IMR-90 (cell line): ENCODE results near the gene PALM. TPM values are rescaled to one million over a fixed set of nuclear protein-coding genes. Genes with fewer than 3 reads are reported as not detected.

Source experiments
- ATAC-seq: fragments of 200-7000 bp; cut with Tn5 transposase; 2 replicates; pipeline ENCODE4 v1.9.1; 2020; ENCODE audit warnings: low read depth, mild to moderate bottlenecking, moderate library complexity
- BruUV-seq: library from RNA; stranded (reverse); fragments of 400-500 nt; replicated peaks from 2 replicates; lab custom pipeline; 2021; lab: Mats Ljungman, UMichigan
- CTCF ChIA-PET: fragments of 300-600 bp; formaldehyde crosslinking; extraction: SDS; loops from one replicate; lab custom pipeline; 2021; ENCODE audit warnings: antibody characterized with exemption; lab: Yijun Ruan, JAX
- POLR2A ChIA-PET: fragments of 300-600 bp; sonication (Branson Sonifier 250); formaldehyde crosslinking; loops from one replicate; lab custom pipeline; 2022; ENCODE audit warnings: antibody characterized with exemption; ENCODE audit not compliant: unreplicated experiment; lab: Charles Lee
- DNase-seq: peaks from one replicate; pipeline ENCODE4 v3.0.0; 2013
- H2AFZ ChIP-seq: replicated peaks from 2 replicates; pipeline ENCODE3; 2013; ENCODE audit warnings: low read length, mild to moderate bottlenecking; ENCODE audit not compliant: poor library complexity
- H2AK5ac ChIP-seq: 2 replicates; pipeline ENCODE4 v1.6.1; 2013; ENCODE audit warnings: low read depth, low read length, inconsistent platforms
- H2AK9ac ChIP-seq: replicated peaks from 2 replicates; pipeline ENCODE3; 2013; ENCODE audit warnings: mild to moderate bottlenecking, low read depth, low read length, moderate library complexity; ENCODE audit not compliant: poor library complexity
- H2BK120ac ChIP-seq: 2 replicates; pipeline ENCODE4 v1.6.1; 2013; ENCODE audit warnings: low read depth, low read length, inconsistent platforms
- H2BK15ac ChIP-seq: 3 replicates; pipeline ENCODE4 v1.6.1; 2013; ENCODE audit warnings: low read depth, low read length, inconsistent platforms
- H2BK20ac ChIP-seq: 2 replicates; pipeline ENCODE4 v1.6.1; 2013; ENCODE audit warnings: low read depth, mild to moderate bottlenecking, inconsistent platforms, low read length, moderate library complexity
- H2BK5ac ChIP-seq: 2 replicates; pipeline ENCODE4 v1.6.1; 2013; ENCODE audit warnings: mild to moderate bottlenecking, low read depth, low read length, inconsistent platforms; ENCODE audit not compliant: poor library complexity, severe bottlenecking
- H3K14ac ChIP-seq: replicated peaks from 2 replicates; pipeline ENCODE4 v1.6.1; 2013; ENCODE audit warnings: low read depth, low read length, inconsistent platforms
- H3K18ac ChIP-seq: 2 replicates; pipeline ENCODE4 v1.6.1; 2013; ENCODE audit warnings: low read depth, low read length, control low read depth
- H3K23ac ChIP-seq: 2 replicates; pipeline ENCODE4 v1.6.1; 2013; ENCODE audit warnings: low read depth, low read length, inconsistent platforms
- H3K27ac ChIP-seq: 2 replicates; pipeline ENCODE4 v1.5.1; 2013; ENCODE audit warnings: mild to moderate bottlenecking, control low read depth, low read length; ENCODE audit not compliant: insufficient read depth
- H3K27me3 ChIP-seq: 2 replicates; pipeline ENCODE4 v1.6.1; 2013; ENCODE audit warnings: low read length; ENCODE audit not compliant: control insufficient read depth, insufficient read depth
- H3K36me3 ChIP-seq: 2 replicates; pipeline ENCODE4 v1.6.1; 2013; ENCODE audit warnings: low read length, mixed read lengths; ENCODE audit not compliant: control insufficient read depth, insufficient read depth
- H3K4ac ChIP-seq: 2 replicates; pipeline ENCODE4 v1.6.1; 2013; ENCODE audit warnings: low read depth, low read length, inconsistent platforms
- H3K4me1 ChIP-seq: 2 replicates; pipeline ENCODE4 v1.6.1; 2013; ENCODE audit warnings: low read length, mixed read lengths; ENCODE audit not compliant: control insufficient read depth, insufficient read depth
- H3K4me2 ChIP-seq: 2 replicates; pipeline ENCODE4 v1.6.1; 2013; ENCODE audit warnings: low read depth, mild to moderate bottlenecking, control low read depth, low read length, moderate library complexity
- H3K4me3 ChIP-seq: 2 replicates; pipeline ENCODE4 v1.5.1; 2013; ENCODE audit warnings: low read depth, mild to moderate bottlenecking, control low read depth, low read length, moderate library complexity; ENCODE audit not compliant: insufficient read depth
- H3K56ac ChIP-seq: 2 replicates; pipeline ENCODE4 v1.6.1; 2013; ENCODE audit warnings: low read length, inconsistent platforms; ENCODE audit not compliant: insufficient read depth; ENCODE audit errors: extremely low read depth
- H3K79me1 ChIP-seq, 2 experiments: 2 replicates each; pipeline ENCODE4 v1.6.1; 2013; ENCODE audit warnings: low read length in 2 of 2, inconsistent platforms in 1 of 2, low read depth in 1 of 2
- H3K9ac ChIP-seq: 2 replicates; pipeline ENCODE4 v1.6.1; 2013; ENCODE audit warnings: low read depth, low read length, control low read depth
- H3K9me1 ChIP-seq: 2 replicates; pipeline ENCODE4 v1.6.1; 2013; ENCODE audit warnings: low read length, inconsistent platforms; ENCODE audit not compliant: insufficient read depth
- H3K9me3 ChIP-seq: 2 replicates; pipeline ENCODE4 v1.6.1; 2013; ENCODE audit warnings: low read length; ENCODE audit not compliant: control insufficient read depth, insufficient read depth
- H4K20me1 ChIP-seq: 2 replicates; pipeline ENCODE4 v1.6.1; 2013; ENCODE audit warnings: low read length, inconsistent platforms; ENCODE audit not compliant: insufficient read depth
- H4K5ac ChIP-seq: 2 replicates; pipeline ENCODE4 v1.6.1; 2013; ENCODE audit warnings: mild to moderate bottlenecking, low read depth, low read length, control low read depth
- H4K8ac ChIP-seq, 2 experiments: 2 replicates each; pipeline ENCODE4 v1.6.1; 2013; ENCODE audit warnings: low read depth in 2 of 2, low read length in 2 of 2, control low read depth in 1 of 2, inconsistent platforms in 1 of 2
- H4K91ac ChIP-seq: 2 replicates; pipeline ENCODE4 v1.6.1; 2013; ENCODE audit warnings: low read depth, low read length, inconsistent platforms; ENCODE audit not compliant: insufficient read depth
- BHLHE40 ChIP-seq: fragments of 150-350 bp; IDR thresholded peaks from 2 replicates; pipeline ENCODE4 v1.6.1; 2016; ENCODE audit warnings: mild to moderate bottlenecking, low read depth, low read length
- CEBPB ChIP-seq: IDR thresholded peaks from 2 replicates; pipeline ENCODE4 v1.6.1; 2012; ENCODE audit warnings: low read depth, low read length, improper control_type of control experiment
- CHD1 ChIP-seq: IDR thresholded peaks from 2 replicates; pipeline ENCODE4 v1.6.1; 2012; ENCODE audit warnings: low read depth, low read length, improper control_type of control experiment
- CTCF ChIP-seq: conservative IDR thresholded peaks from 2 replicates; pipeline ENCODE4 v1.5.1; 2012; ENCODE audit warnings: mild to moderate bottlenecking, low read depth, low read length, improper control_type of control experiment
- FOS ChIP-seq: fragments of 150-350 bp; IDR thresholded peaks from 2 replicates; pipeline ENCODE4 v1.6.1; 2016; ENCODE audit warnings: low read depth, low read length
- MAFK ChIP-seq: IDR thresholded peaks from 2 replicates; pipeline ENCODE4 v1.6.1; 2012; ENCODE audit warnings: low read depth, low read length, improper control_type of control experiment
- MAZ ChIP-seq: IDR thresholded peaks from 2 replicates; pipeline ENCODE4 v1.6.1; 2012; ENCODE audit warnings: low read depth, mild to moderate bottlenecking, low read length, improper control_type of control experiment, moderate library complexity, borderline replicate concordance
- NFE2L2 ChIP-seq: fragments of 150-350 bp; IDR thresholded peaks from 2 replicates; pipeline ENCODE4 v1.6.1; 2016; ENCODE audit warnings: low read depth, mild to moderate bottlenecking, low read length
- POLR2A ChIP-seq: IDR thresholded peaks from 2 replicates; pipeline ENCODE4 v1.6.1; 2012; ENCODE audit warnings: mild to moderate bottlenecking, low read depth, low read length
- RAD21 ChIP-seq: IDR thresholded peaks from 2 replicates; pipeline ENCODE4 v1.6.1; 2012; ENCODE audit warnings: low read length, improper control_type of control experiment
- SMC3 ChIP-seq: fragments of 150-350 bp; IDR thresholded peaks from 2 replicates; pipeline ENCODE4 v1.6.1; 2016; ENCODE audit warnings: low read depth, mild to moderate bottlenecking, antibody characterized with exemption, low read length, moderate library complexity
- USF2 ChIP-seq: fragments of 150-350 bp; IDR thresholded peaks from 2 replicates; pipeline ENCODE4 v1.6.1; 2017; ENCODE audit warnings: mild to moderate bottlenecking, antibody characterized with exemption, low read length, low read depth
- WGBS, 2 experiments: methylation state at CpG; one replicate each; pipeline versions ENCODE4 v1.1.5 to v1.1.7; 2013; ENCODE audit warnings: missing lambda C conversion rate in 2 of 2; ENCODE audit not compliant: insufficient read length in 1 of 2; ENCODE audit errors: extremely low coverage in 2 of 2; 5-methylcytosine and 5-hydroxymethylcytosine counted together
- dilution Hi-C: fragments of 300-500 bp; cut with HindIII; formaldehyde crosslinking; loops from one replicate; pipeline ENCODE4 v1.14.3; 2018; ENCODE audit warnings: low sequenced_read_pairs; ENCODE audit not compliant: unreplicated experiment
- in situ Hi-C: fragments of 300-500 bp; cut with MboI; formaldehyde crosslinking; loops from 3 replicates; pipeline ENCODE4 v1.14.3; 2019; ENCODE audit warnings: low sequenced_read_pairs, inconsistent platforms, mixed read lengths
- intact Hi-C: fragments of 100-400 bp; cut with micrococcal nuclease; formaldehyde crosslinking; loops from 2 replicates; pipeline ENCODE4 v1.10.0; 2022
- polyA plus RNA-seq, 3 experiments: library from polyadenylated mRNA; depleted of rRNA; stranded (reverse); fragments of >200 nt; gene quantifications; 2 replicates each; pipeline ENCODE4 v1.2.3, GENCODE V29; 2012; ENCODE audit warnings: low replicate concordance in 1 of 3
- total RNA-seq: library from RNA; depleted of rRNA; stranded (reverse); fragments of >200 nt; gene quantifications from 2 replicates; pipeline ENCODE4 v1.2.3, GENCODE V29; 2012

The PALM gene
- total and polyA plus RNA-seq, 2 of the 4 experiments (the other 2 are of a cell fraction), result 2.2 to 7.4 TPM

- in situ Hi-C loops (no loop called here), dilution Hi-C loops (no loop called here), intact Hi-C loops (no loop called here)
- Histone ChIP-seq H4K8ac (no peak overlapping the region), H3K9me1 (peaks cover 7% of the 10 kb centered on the region; the same call in 1 of the 2 replicates), H2AK9ac (no peak overlapping the region), H2BK15ac (no peak overlapping the region), H2BK120ac (no peak overlapping the region), H3K9me3 (peaks cover 30% of the 10 kb centered on the region), H3K27me3 (no peaks in the 10 kb centered on the region), H3K4ac (no peak overlapping the region), H3K9ac (no peak overlapping the region), H3K18ac (no peak overlapping the region), H3K23ac (no peak overlapping the region), H4K5ac (no peak overlapping the region), H3K36me3 (peaks cover 6% of the 10 kb centered on the region; the same call in 1 of the 2 replicates), H3K56ac (no peak overlapping the region), H2BK20ac (no peak overlapping the region), H3K79me1 (no peaks in the 10 kb centered on the region), H3K27ac (no peak overlapping the region), H3K4me3 (no peak overlapping the region), H4K20me1 (0 out of 2 replicates have a peak, but pooled peaks cover 3% of the 10 kb centered on the region), H2BK5ac (no peak overlapping the region), H2AK5ac (no peak overlapping the region), H4K91ac (no peak overlapping the region), H3K4me1 (peaks cover 13% of the 10 kb centered on the region), H2AFZ (no peak overlapping the region), H3K14ac (no peak overlapping the region), H3K4me2 (no peak overlapping the region)
- ATAC-seq, result no peak
- TF ChIP-seq USF2, result no peak
- no peak for TF ChIP-seq FOS
- TF ChIP-seq CHD1, result no peak
- no peak for TF ChIP-seq MAZ
- no peak for TF ChIP-seq NFE2L2
- TF ChIP-seq BHLHE40, result no peak
- no peak for TF ChIP-seq POLR2A
- no peak for TF ChIP-seq MAFK
- TF ChIP-seq RAD21, result no peak
- TF ChIP-seq CTCF, result no peak
- TF ChIP-seq CEBPB, result no peak
- TF ChIP-seq SMC3, result no peak
- ChIA-PET POLR2A (no interaction called here), CTCF (no interaction called here)
- DNase-seq, result no peak
- WGBS, 2 experiments, result 92% methylated on average over 6 of the region's 14 CpGs; no CpG with 5 or more reads in 1 of the 2 experiments
- no TSS peak for BruUV-seq
These were observed 39.5 kb downstream of the PALM start for GRCh38 chr19:748274-748598.
